ENCODE measurements around the gene ZNF524.
A peak's percentile ranks its signal among the peaks of the same experiment; 100 is the strongest.

The ZNF524 gene, protein sequence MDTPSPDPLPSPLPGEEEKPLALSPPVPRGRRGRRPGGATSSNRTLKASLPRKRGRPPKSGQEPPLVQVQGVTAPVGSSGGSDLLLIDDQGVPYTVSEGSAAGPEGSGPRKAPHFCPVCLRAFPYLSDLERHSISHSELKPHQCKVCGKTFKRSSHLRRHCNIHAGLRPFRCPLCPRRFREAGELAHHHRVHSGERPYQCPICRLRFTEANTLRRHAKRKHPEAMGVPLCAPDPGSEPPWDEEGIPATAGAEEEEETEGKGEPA

DNA sequence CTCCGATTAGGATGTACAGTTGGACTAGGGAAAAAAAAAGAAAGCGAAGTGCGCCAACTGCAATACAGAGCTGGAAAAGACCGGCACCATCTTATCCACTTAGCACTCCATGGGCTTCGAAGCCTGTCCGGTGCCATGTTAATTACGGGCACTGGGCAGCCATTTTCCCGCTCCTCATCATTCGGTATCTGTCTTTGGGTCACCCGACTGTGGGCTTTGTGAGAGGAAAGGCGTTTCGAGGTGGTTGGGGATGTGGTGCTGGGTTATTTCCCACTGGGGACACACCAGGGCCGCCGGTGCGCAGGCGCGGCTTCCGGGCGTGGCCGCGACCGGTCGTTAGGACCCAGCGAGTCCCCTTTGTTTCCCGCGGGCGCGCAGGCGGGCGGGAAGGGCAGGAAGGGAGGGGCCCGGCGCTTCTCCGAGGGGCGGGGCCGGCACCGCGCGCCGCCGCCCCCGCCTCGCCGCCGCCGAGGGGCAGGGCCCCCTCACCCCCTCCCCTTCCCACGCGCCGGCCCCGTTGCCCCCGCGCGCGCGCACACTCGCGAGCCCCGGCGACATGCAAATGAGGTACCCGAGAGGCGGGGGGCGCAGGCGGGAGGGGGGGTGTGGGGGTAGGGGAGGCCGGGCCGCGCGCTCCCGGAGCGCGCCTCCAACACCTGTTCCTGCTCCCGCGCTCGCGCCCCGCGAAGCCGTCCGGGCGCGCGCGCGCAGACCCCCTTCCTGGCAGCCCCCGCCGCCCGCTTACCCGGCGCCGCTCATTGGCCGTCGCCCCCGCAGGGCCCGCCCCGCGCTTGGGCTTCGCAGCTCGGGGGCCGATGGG, at the start of gene ZNF524:
Gene ZNF524 (plus strand): TSS at position 447 of the 820 bp plus-strand sequence. CDS start 1,825 bp downstream, outside the sequence.
- TF ChIP-seq, protein P1, sequence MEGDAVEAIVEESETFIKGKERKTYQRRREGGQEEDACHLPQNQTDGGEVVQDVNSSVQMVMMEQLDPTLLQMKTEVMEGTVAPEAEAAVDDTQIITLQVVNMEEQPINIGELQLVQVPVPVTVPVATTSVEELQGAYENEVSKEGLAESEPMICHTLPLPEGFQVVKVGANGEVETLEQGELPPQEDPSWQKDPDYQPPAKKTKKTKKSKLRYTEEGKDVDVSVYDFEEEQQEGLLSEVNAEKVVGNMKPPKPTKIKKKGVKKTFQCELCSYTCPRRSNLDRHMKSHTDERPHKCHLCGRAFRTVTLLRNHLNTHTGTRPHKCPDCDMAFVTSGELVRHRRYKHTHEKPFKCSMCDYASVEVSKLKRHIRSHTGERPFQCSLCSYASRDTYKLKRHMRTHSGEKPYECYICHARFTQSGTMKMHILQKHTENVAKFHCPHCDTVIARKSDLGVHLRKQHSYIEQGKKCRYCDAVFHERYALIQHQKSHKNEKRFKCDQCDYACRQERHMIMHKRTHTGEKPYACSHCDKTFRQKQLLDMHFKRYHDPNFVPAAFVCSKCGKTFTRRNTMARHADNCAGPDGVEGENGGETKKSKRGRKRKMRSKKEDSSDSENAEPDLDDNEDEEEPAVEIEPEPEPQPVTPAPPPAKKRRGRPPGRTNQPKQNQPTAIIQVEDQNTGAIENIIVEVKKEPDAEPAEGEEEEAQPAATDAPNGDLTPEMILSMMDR (IDR thresholded peaks at IDR 0.05; ENCODE audit: extremely low read depth, missing control alignments) = no peak
- peak; percentile 94 for DNase-seq (ENCODE audit: low spot score)

DNA sequence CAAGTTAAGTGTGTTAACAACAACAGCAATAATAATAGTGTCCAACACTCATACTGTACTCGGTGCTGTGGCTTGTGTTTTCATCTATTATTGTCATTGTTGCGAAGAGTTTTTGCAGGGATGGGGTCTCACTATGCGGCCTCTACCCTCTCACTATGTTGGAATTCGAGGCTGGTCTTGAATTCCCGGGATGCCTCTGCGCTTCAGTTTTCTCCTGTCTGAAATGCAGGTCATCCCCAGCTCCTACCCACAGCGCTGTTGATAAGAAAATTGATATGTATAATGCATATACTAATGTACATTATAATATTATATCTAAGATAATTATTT, 49.8 kb upstream of the ZNF524 start:
- TF ChIP-seq, protein P1 (IDR thresholded peaks at IDR 0.05; ENCODE audit: extremely low read depth, missing control alignments) = no peak

DNA sequence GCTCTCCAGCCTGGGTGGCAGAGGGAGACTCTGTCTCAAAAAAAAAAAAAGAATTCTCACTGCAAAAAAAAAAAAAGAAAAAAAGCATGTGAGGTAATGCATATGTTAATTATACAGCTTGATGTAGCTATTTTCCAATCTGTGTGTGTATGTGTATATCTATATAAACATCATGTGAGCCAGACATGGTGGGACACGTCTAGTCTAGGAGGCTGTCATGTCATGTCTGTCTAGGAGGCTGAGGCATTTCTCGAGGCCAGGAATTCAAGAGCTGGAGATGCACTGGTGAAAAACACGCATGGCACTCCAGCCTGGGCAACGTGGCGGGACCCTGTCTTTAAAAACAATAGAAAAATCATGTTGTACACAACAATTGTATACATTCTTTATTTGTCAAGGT, 47.9 kb upstream of the ZNF524 start:
- DNase-seq (ENCODE audit: low spot score) = no peak

More for the DNA sequence above, 49.8 kb upstream of the ZNF524 start:
- no peak for DNase-seq (ENCODE audit: low spot score)

DNA sequence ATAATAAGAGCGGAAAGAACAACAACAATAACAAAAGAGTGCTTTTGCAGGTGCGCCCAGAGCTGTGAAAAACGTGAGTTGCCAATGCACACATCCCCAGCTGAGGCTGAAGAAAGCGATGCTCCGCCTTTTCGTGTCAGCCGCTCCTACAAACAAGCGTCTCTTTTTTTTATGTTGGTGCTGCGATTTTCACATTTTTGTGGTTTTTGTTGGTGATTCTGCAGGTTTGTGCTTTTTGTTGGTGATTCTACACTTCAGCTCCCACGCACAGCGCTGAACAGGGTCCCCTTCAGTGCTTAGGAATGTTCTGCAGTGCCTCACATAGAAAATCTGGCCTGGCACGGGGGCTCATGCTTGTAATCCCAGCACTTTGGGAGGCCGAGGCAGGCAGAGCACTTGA, 47.5 kb upstream of the ZNF524 start:
- no peak for DNase-seq (ENCODE audit: low spot score)
- TF ChIP-seq, protein P1 (IDR thresholded peaks at IDR 0.05; ENCODE audit: extremely low read depth, missing control alignments) = no peak

More for the DNA sequence above, 47.9 kb upstream of the ZNF524 start:
- TF ChIP-seq, protein P1 (IDR thresholded peaks at IDR 0.05; ENCODE audit: extremely low read depth, missing control alignments) = no peak

DNA sequence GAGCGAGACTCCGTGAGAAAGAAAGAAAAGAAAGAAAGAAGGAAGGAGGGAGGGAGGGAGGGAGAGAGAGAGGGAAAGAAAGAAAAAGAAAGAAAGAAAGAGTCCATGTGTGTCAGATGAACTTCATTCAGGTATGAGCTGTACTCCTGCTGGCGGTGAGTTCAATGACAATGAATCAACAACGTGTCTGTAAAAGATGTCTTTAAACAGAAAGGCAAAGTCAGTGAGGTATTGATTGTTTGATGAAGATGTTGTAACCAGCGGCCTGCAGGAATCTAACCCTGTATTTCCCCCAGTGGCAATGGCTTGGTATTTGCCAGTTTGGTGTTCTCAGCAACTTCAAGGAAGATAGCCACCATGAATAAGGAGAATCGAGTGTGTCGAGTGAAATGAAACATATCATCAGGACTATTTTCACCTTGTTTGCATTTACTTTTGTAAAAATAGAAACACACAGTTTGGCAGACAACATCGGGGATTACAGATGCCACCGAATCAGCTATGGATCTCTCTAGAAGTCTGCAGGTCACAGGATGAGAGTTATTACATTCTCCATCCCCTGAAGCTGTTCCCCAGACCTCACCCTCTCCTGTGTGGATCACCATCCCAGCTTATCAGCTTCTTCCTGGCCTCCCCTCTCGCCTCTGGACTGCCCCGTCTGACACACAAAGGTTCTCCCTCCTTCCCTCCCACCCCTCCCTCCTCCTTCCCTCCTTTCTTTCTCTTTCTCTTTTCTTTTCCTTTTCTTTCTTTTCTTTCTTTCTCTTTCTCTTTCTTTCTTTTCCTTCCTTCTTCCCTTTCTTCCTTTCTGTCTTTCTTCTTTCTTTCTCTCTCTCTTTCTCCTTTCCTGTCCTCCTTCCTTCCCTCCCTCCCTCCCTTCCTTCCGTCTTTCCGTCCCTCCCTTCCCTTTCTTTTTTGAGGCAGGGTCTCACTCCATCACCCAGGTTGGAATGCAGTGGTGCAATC, 46.6 kb upstream of the ZNF524 start:
- no peak for DNase-seq (ENCODE audit: low spot score)
- TF ChIP-seq, protein P1 (IDR thresholded peaks at IDR 0.05; ENCODE audit: extremely low read depth, missing control alignments) = no peak

DNA sequence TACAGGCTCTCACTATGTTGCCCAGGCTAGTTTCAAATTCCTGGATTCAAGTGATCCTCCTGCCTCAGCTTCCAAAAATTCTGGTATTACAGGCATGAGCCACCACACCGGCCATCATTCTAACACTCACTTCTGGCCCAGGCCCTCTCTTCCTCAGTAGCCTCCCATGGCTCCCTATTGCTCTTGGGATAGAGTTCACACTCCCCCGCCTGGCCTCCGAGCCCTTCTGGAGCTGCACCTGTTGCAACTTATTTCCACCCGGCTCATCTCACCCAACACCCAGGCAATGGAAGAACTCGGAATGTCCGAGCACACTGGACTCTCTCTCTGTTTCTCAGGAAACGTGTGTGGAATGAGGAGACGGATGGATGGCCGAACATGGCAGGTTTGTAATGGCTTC, 45.8 kb upstream of the ZNF524 start:
- TF ChIP-seq, protein P1 (IDR thresholded peaks at IDR 0.05; ENCODE audit: extremely low read depth, missing control alignments) = no peak
- DNase-seq (ENCODE audit: low spot score) = no peak
